HG03521 (cell line): Measurements from ENCODE around the gene PTPRB.
A peak's percentile ranks its signal among the peaks of the same experiment; 100 is the strongest.

Source experiments
- ATAC-seq: cut with Tn5 transposase; IDR thresholded peaks from one replicate; pipeline ENCODE4 v1.9.1; 2021; ENCODE audit warnings: mild to moderate bottlenecking, moderate library complexity; ENCODE audit not compliant: unreplicated experiment

PTPRB gene

GRCh38 chr12:70603044-70603443 lies 34.2 kb downstream of the PTPRB start:
- ATAC-seq, result no peak

DNA sequence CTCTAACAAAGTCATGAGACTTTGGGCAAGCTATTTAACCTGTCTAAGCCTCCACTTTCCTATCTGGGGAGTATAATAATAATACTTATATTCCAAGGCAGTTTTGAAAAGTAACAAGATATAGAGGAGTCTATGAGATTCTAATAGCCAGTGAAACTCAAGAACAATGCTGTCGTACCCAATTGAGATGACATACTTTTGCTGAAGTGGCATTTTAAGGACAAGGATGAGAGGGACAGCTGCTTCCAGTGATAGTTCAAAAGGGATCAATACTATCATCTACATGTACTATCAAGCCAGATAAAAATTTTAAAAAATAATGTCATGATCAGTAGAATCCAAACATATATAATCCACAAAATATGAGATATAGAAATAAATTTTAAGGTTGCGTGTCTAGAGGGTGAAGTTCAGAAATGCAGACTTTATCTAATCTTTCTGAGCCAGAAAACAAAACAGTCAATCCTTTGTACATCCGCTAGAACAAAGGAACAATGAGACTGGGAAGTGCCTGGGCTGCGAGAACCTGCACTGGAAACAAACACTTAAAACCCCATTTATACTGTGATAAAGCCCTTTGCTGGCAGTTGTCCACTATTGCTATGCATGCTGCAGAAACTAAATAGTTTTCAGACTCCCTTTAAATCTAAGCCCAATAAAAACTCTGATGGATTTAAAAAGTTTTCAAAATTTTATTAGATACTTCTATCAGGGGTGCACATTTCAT lies 38.6 kb downstream of the PTPRB start:
- no peak for ATAC-seq

DNA sequence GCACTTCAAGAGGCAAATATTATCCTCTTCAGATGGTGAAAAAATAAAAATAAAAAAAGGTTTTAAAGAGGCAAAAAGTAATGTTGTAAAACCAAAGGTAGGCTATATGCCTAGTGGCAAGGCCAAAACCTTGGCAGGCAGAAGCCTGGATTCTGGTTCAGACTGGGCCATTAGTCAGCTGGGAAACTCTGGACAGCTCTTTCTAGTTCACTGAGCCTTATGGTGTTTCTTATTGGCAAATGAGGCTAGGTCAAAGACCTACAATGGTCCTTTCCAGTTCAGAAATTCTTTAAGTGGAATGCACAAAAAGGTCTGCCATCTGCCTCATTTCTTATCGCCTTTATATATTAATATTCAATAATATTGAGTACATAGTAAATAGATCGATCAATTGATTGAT lies 44.6 kb downstream of the PTPRB start:
- ATAC-seq, result no peak

DNA sequence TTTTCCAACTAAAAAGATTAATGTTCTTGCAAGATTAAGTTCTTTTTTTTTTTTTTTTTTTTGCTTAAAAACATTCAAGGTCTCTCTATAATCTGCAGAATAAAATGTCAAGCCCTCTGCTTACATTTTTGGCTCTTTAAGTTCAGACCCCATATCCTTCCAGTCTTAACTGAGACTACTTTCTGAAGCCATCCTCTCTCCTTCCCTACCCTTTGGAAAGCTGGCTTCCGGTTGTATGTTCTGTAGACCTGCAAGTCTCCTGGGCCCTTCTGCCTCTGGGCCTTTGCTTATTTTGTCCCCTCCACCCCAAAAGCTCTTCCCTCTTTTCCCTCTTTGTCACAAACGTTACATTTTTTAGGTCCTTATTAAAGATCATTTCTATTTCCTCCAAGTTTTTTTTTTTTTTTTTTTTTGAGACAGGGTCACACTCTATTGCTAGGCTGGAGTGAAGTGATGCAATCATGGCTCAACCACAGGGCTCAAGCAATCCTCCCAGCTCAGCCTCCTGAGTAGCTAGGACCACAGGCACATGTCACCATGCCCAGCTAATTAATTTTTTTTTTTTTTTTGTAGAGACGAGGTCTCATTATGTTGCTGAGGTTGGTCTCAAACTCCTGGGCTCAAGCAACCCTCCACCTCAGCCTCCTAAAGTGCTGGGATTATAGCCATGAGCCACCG lies 46.5 kb downstream of the PTPRB start:
- no peak for ATAC-seq

DNA sequence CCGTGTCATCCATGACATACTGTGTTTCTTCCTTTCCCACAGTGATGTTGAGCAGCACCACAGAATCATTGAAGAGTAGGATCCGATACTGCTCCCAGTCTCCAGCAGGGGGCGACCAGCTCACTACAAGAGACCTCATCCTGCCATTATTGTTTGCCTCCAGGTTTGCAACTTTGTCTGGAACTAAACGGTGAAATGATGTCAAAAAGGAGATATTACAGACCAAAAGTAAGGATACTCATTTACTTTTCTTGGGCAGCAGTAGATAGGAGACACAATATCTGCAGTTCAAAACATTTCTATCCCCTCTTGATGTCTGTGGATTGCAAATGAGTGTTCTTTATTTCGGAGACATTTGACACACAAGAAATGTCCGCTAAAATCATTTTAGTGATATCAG lies 47.2 kb downstream of the PTPRB start:
- peak; percentile 93 for ATAC-seq

DNA sequence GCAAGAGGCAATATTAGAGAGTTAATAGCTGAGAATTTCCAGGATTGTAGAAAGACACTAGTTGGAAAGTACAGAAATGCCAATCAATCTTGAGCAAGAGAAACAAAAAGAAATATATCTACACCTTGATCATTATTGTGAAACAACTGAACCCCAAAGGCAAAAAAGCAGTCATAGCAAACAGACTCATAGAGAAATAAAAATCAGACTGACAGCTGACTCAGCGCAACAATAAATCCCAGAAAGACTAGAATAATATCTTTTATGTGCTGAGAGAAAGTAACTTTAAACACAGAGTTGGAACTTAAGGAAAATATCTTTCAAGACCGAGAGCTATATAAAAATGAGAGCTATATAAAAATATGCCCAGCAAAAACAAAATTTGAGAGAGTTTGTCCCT lies 52.9 kb downstream of the PTPRB start:
- no peak for ATAC-seq

- no peak for ATAC-seq
Observed at GRCh38 chr12:70583251-70583650, 54.0 kb downstream of the PTPRB start.

- no peak for ATAC-seq
Observed at GRCh38 chr12:70581208-70581607, 56.0 kb downstream of the PTPRB start.

GRCh38 chr12:70577283-70577634 lies 60.0 kb downstream of the PTPRB start:
- ATAC-seq, result no peak

- no peak for ATAC-seq
Observed at GRCh38 chr12:70576341-70577282, 60.6 kb downstream of the PTPRB start.

- no peak for ATAC-seq
Observed at GRCh38 chr12:70571705-70572268, 65.4 kb downstream of the PTPRB start.

- ATAC-seq, result no peak
Observed at GRCh38 chr12:70571029-70571428, 66.2 kb downstream of the PTPRB start.

GRCh38 chr12:70561550-70561949 lies 75.7 kb downstream of the PTPRB start:
- ATAC-seq, result no peak

- no peak for ATAC-seq
Observed at GRCh38 chr12:70560671-70561070, 76.6 kb downstream of the PTPRB start.

DNA sequence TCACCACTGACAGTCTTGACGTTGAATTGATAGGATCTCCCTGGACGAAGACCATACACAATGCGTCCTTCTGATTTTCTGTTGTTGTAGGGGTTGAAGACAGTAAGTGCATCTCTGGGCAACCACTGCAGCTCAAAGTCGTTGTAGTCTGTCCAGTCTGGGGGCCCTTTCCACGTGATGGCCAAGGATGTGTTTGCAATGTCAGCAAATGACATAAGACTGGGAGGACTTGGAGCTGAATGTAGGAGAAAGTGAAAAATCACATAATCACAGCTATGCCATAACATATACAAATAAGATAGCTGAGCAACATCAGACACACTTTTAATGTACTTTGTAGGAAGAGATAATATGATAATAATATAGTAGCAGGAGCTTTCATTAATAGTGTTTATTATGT lies 77.8 kb downstream of the PTPRB start:
- ATAC-seq, result no peak

- ATAC-seq, result no peak
Observed at GRCh38 chr12:70557583-70558191, 79.5 kb downstream of the PTPRB start.

GRCh38 chr12:70556179-70556869 lies 80.9 kb downstream of the PTPRB start:
- ATAC-seq, result no peak

- ATAC-seq, result no peak
Observed at GRCh38 chr12:70555081-70555480, 82.1 kb downstream of the PTPRB start.

- no peak for ATAC-seq
Observed at GRCh38 chr12:70553391-70553859, 83.8 kb downstream of the PTPRB start.

DNA sequence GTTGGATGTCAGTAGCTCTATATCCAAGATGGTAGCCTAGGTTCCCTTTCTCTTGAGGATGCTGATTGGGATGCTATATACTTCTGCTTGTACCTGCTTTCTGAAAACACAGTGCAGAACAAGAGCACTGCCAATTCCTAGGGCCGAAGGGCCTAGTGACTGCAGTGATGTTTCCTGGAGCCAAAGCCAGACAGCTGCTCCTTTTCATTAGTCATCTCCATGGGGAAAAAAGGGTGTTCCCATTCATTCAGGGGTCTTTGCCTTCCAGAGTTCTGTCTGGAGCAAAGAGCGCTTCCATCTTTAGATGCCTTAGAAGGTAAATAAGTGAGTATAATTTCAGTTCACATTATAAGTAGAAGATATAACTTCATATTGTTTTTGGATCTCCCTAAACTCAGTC lies 85.5 kb downstream of the PTPRB start:
- ATAC-seq, result no peak
